H9 (cell line): ENCODE results near the gene GOLT1A. TPM values are rescaled to one million over a fixed set of nuclear protein-coding genes. Genes with fewer than 3 reads are reported as not detected.

Source experiments
- DNase-seq: peaks from one replicate; pipeline ENCODE4 v3.0.0-alpha.2; 2017
- H2AFZ ChIP-seq: one replicate; pipeline ENCODE4 v1.6.1; 2013; ENCODE audit warnings: mild to moderate bottlenecking, low read length, control low read depth, moderate library complexity
- H2AK5ac ChIP-seq: 2 replicates; pipeline ENCODE4 v1.6.1; 2013; ENCODE audit warnings: low read length, control low read depth, mixed read lengths; ENCODE audit not compliant: insufficient read length
- H2BK120ac ChIP-seq: one replicate; pipeline ENCODE4 v1.6.1; 2013; ENCODE audit warnings: low read depth, mild to moderate bottlenecking, low read length, control low read depth, inconsistent platforms; ENCODE audit not compliant: poor library complexity, severe bottlenecking
- H2BK12ac ChIP-seq: 2 replicates; pipeline ENCODE4 v1.6.1; 2013; ENCODE audit warnings: low read length, control low read depth, mixed read lengths, low read depth; ENCODE audit not compliant: insufficient read length
- H2BK15ac ChIP-seq: 2 replicates; pipeline ENCODE4 v1.6.1; 2013; ENCODE audit warnings: low read depth, low read length, control low read depth
- H2BK20ac ChIP-seq: one replicate; pipeline ENCODE4 v1.6.1; 2013; ENCODE audit warnings: low read depth, mild to moderate bottlenecking, low read length, control low read depth, inconsistent platforms; ENCODE audit not compliant: poor library complexity, severe bottlenecking
- H2BK5ac ChIP-seq: 2 replicates; pipeline ENCODE4 v1.6.1; 2013; ENCODE audit warnings: low read length, control low read depth, mixed read lengths; ENCODE audit not compliant: insufficient read length
- H3K14ac ChIP-seq: 2 replicates; pipeline ENCODE4 v1.6.1; 2013; ENCODE audit warnings: low read length, control low read depth; ENCODE audit not compliant: insufficient read depth
- H3K18ac ChIP-seq: 2 replicates; pipeline ENCODE4 v1.6.1; 2013; ENCODE audit warnings: low read depth, mild to moderate bottlenecking, mixed read lengths, low read length, control low read depth; ENCODE audit not compliant: insufficient read length
- H3K23ac ChIP-seq: 2 replicates; pipeline ENCODE4 v1.6.1; 2013; ENCODE audit warnings: low read length, control low read depth, mixed read lengths, low read depth; ENCODE audit not compliant: insufficient read length
- H3K23me2 ChIP-seq: 2 replicates; pipeline ENCODE4 v1.6.1; 2013; ENCODE audit warnings: low read depth, mild to moderate bottlenecking, mixed read lengths, low read length, control low read depth; ENCODE audit not compliant: insufficient read length, poor library complexity, severe bottlenecking
- H3K27ac ChIP-seq: 2 replicates; pipeline ENCODE4 v1.5.1; 2013; ENCODE audit warnings: low read length, control low read depth, mixed read lengths, low read depth; ENCODE audit not compliant: insufficient read length
- H3K27me3 ChIP-seq: 2 replicates; pipeline ENCODE4 v1.6.1; 2013; ENCODE audit warnings: low read length, control low read depth, inconsistent platforms; ENCODE audit not compliant: insufficient read depth
- H3K4ac ChIP-seq: 2 replicates; pipeline ENCODE4 v1.6.1; 2013; ENCODE audit warnings: low read depth, mild to moderate bottlenecking, control low read depth, inconsistent platforms, low read length, moderate library complexity
- H3K4me1 ChIP-seq: 2 replicates; pipeline ENCODE4 v1.6.1; 2013; ENCODE audit warnings: low read length, control low read depth, inconsistent platforms; ENCODE audit not compliant: insufficient read depth
- H3K4me2 ChIP-seq: 2 replicates; pipeline ENCODE4 v1.6.1; 2013; ENCODE audit warnings: low read length, control low read depth, mixed read lengths; ENCODE audit not compliant: insufficient read length, insufficient read depth
- H3K56ac ChIP-seq: 2 replicates; pipeline ENCODE4 v1.6.1; 2013; ENCODE audit warnings: low read depth, mild to moderate bottlenecking, mixed read lengths, low read length, control low read depth; ENCODE audit not compliant: insufficient read length
- H3K79me1 ChIP-seq: 2 replicates; pipeline ENCODE4 v1.6.1; 2013; ENCODE audit warnings: low read depth, mild to moderate bottlenecking, moderate library complexity, low read length, control low read depth, inconsistent platforms; ENCODE audit not compliant: insufficient read depth, poor library complexity, severe bottlenecking
- H3K79me2 ChIP-seq: 2 replicates; pipeline ENCODE4 v1.6.1; 2013; ENCODE audit warnings: low read length, control low read depth, inconsistent platforms; ENCODE audit not compliant: insufficient read depth
- H3K9ac ChIP-seq: 2 replicates; pipeline ENCODE4 v1.6.1; 2013; ENCODE audit warnings: low read length, control low read depth, mixed read lengths; ENCODE audit not compliant: insufficient read length; ENCODE audit errors: extremely low read depth
- H3K9me3 ChIP-seq: one replicate; pipeline ENCODE4 v1.6.1; 2013; ENCODE audit warnings: low read depth, low read length, inconsistent platforms; ENCODE audit not compliant: control insufficient read depth
- H3T11ph ChIP-seq: one replicate; pipeline ENCODE4 v1.6.1; 2013; ENCODE audit warnings: mild to moderate bottlenecking, low read length, control low read depth, inconsistent platforms
- H4K20me1 ChIP-seq: one replicate; pipeline ENCODE4 v1.6.1; 2013; ENCODE audit not compliant: control insufficient read depth, insufficient read length, insufficient read depth
- H4K5ac ChIP-seq: 2 replicates; pipeline ENCODE4 v1.6.1; 2013; ENCODE audit warnings: low read depth, mild to moderate bottlenecking, mixed read lengths, low read length, control low read depth; ENCODE audit not compliant: insufficient read length
- H4K8ac ChIP-seq: replicated peaks from 2 replicates; pipeline ENCODE4 v1.6.1; 2013; ENCODE audit warnings: low read length, control low read depth, mixed read lengths, low read depth; ENCODE audit not compliant: insufficient read length
- H4K91ac ChIP-seq: 2 replicates; pipeline ENCODE4 v1.6.1; 2013; ENCODE audit warnings: low read depth, mild to moderate bottlenecking, moderate library complexity, mixed read lengths, low read length, control low read depth; ENCODE audit not compliant: insufficient read length
- H3K27ac Mint-ChIP-seq, 3 experiments: 2 replicates in 2 of 3; 3 replicates in 1 of 3; pipeline ENCODE4 v1.8.0; 2020 to 2021; ENCODE audit warnings: mixed read lengths in 3 of 3, mild to moderate bottlenecking in 1 of 3, moderate library complexity in 1 of 3
- H3K27me3 Mint-ChIP-seq: 2 replicates; pipeline ENCODE4 v1.8.0; 2021; ENCODE audit warnings: low read depth, mild to moderate bottlenecking, moderate library complexity, mixed read lengths
- H3K36me3 Mint-ChIP-seq, 3 experiments: 2 replicates in 2 of 3; 3 replicates in 1 of 3; pipeline ENCODE4 v1.8.0; 2020 to 2021; ENCODE audit warnings: low read depth in 3 of 3, mixed read lengths in 3 of 3; ENCODE audit not compliant: insufficient read depth in 1 of 3
- H3K4me1 Mint-ChIP-seq, 2 experiments: 2 replicates each; pipeline ENCODE4 v1.8.0; 2020; ENCODE audit warnings: mixed read lengths in 2 of 2
- H3K4me3 Mint-ChIP-seq, 2 experiments: 2 replicates in 1 of 2; 3 replicates in 1 of 2; pipeline ENCODE4 v1.8.0; 2020 to 2021; ENCODE audit warnings: mild to moderate bottlenecking in 2 of 2, mixed read lengths in 2 of 2, moderate library complexity in 1 of 2
- H3K9me3 Mint-ChIP-seq, 2 experiments: 2 replicates in 1 of 2; 3 replicates in 1 of 2; pipeline ENCODE4 v1.8.0; 2020; ENCODE audit warnings: mild to moderate bottlenecking in 2 of 2, mixed read lengths in 2 of 2, moderate library complexity in 1 of 2
- total RNA-seq: library from RNA; stranded (reverse); gene quantifications from 2 replicates; pipeline ENCODE4 v1.2.1, GENCODE V29; 2021
- TF ChIP-seq, protein P1 (sequence below): fragments of 200-600 bp; sonication (generic); conservative IDR thresholded peaks from 3 replicates; pipeline ENCODE4 v1.8.0; 2021; ENCODE audit warnings: antibody characterized with exemption, mild to moderate bottlenecking

Gene GOLT1A
- total RNA-seq, 1 experiment from 2014 or later: 4.2 TPM

DNA sequence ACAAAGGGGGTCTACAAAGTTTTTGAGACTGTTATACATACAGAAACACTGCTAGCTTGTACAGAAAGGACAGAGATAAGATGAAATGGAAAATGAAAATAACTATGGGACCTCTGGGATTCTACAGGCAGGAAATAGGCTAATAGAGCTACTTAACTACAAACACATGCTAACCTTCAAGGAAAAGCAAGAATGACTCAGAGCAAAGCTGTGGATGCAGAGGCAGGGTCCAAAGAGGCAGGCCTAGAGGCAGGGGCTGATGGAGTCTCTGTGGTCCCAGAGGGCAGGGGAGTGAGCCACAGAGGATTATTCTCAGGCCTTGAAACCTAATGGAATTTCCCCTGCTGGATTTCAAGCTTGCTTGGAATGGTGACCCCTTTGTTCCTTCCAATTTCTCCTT is 18.7 kb upstream of the GOLT1A start:
- Histone ChIP-seq H2BK15ac (no peak overlapping the region), H3K4me1 (no peaks in the 10 kb centered on the region), H2BK20ac (no peak overlapping the region), H3K27me3 (no peaks in the 10 kb centered on the region), H2BK120ac (no peak overlapping the region), H3K23me2 (no peaks in the 10 kb centered on the region), H3K79me2 (no peaks in the 10 kb centered on the region), H4K5ac (no peak overlapping the region), H3K56ac (no peak overlapping the region), H3K23ac (no peak overlapping the region), H2AFZ (no peak overlapping the region), H3K4me2 (no peak overlapping the region), H2BK5ac (no peak overlapping the region), H2AK5ac (no peak overlapping the region), H4K20me1 (no peaks in the 10 kb centered on the region), H3T11ph (no peak overlapping the region), H3K9me3 (no peaks in the 10 kb centered on the region), H3K18ac (no peak overlapping the region), H4K8ac (no peak overlapping the region), H2BK12ac (no peak overlapping the region), H4K91ac (no peak overlapping the region), H3K9ac (no peak overlapping the region), H3K4ac (no peak overlapping the region), H3K14ac (no peak overlapping the region), H3K27ac (no peak overlapping the region), H3K79me1 (no peaks in the 10 kb centered on the region)
- Mint-ChIP-seq H3K4me3 (no peak overlapping the region), H3K36me3 (peaks cover 7 to 26% (median 12%) of the 10 kb centered on the region in 3 experiments; a peak in 6 of 7 replicates), H3K4me1 (peaks cover 0 to 5% of the 10 kb centered on the region in 2 experiments; a peak in 1 of 4 replicates), H3K27ac (no peak overlapping the region), H3K9me3 (peaks cover 0 to 9% of the 10 kb centered on the region in 2 experiments; a peak in 2 of 5 replicates), H3K27me3 (peaks cover 2% of the 10 kb centered on the region; the same call in 1 of the 2 replicates)
- TF ChIP-seq, protein P1, sequence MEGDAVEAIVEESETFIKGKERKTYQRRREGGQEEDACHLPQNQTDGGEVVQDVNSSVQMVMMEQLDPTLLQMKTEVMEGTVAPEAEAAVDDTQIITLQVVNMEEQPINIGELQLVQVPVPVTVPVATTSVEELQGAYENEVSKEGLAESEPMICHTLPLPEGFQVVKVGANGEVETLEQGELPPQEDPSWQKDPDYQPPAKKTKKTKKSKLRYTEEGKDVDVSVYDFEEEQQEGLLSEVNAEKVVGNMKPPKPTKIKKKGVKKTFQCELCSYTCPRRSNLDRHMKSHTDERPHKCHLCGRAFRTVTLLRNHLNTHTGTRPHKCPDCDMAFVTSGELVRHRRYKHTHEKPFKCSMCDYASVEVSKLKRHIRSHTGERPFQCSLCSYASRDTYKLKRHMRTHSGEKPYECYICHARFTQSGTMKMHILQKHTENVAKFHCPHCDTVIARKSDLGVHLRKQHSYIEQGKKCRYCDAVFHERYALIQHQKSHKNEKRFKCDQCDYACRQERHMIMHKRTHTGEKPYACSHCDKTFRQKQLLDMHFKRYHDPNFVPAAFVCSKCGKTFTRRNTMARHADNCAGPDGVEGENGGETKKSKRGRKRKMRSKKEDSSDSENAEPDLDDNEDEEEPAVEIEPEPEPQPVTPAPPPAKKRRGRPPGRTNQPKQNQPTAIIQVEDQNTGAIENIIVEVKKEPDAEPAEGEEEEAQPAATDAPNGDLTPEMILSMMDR: no peak
- no peak for DNase-seq
